Hepatocyte (in vitro differentiated cells): ENCODE measurements around the gene ZNF680.

Experiments
- EZH2 ChIP-seq: fragments of 200-600 bp; sonication (generic); IDR thresholded peaks from 2 replicates; pipeline ENCODE4 v1.6.1; 2016; ENCODE audit warnings: antibody characterized with exemption, mild to moderate bottlenecking, borderline replicate concordance
- TF ChIP-seq, protein P1 (sequence below): fragments of 200-600 bp; sonication (generic); IDR thresholded peaks from 2 replicates; pipeline ENCODE4 v1.5.1; 2016; ENCODE audit warnings: antibody characterized with exemption, mild to moderate bottlenecking; ENCODE audit not compliant: poor library complexity

- TF ChIP-seq EZH2: no peak
- TF ChIP-seq, protein P1, sequence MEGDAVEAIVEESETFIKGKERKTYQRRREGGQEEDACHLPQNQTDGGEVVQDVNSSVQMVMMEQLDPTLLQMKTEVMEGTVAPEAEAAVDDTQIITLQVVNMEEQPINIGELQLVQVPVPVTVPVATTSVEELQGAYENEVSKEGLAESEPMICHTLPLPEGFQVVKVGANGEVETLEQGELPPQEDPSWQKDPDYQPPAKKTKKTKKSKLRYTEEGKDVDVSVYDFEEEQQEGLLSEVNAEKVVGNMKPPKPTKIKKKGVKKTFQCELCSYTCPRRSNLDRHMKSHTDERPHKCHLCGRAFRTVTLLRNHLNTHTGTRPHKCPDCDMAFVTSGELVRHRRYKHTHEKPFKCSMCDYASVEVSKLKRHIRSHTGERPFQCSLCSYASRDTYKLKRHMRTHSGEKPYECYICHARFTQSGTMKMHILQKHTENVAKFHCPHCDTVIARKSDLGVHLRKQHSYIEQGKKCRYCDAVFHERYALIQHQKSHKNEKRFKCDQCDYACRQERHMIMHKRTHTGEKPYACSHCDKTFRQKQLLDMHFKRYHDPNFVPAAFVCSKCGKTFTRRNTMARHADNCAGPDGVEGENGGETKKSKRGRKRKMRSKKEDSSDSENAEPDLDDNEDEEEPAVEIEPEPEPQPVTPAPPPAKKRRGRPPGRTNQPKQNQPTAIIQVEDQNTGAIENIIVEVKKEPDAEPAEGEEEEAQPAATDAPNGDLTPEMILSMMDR: no peak
Observed at GRCh38 chr7:64528770-64529169, 34.1 kb downstream of the ZNF680 start.
